ENCODE results near the gene LINC00237.

DNA sequence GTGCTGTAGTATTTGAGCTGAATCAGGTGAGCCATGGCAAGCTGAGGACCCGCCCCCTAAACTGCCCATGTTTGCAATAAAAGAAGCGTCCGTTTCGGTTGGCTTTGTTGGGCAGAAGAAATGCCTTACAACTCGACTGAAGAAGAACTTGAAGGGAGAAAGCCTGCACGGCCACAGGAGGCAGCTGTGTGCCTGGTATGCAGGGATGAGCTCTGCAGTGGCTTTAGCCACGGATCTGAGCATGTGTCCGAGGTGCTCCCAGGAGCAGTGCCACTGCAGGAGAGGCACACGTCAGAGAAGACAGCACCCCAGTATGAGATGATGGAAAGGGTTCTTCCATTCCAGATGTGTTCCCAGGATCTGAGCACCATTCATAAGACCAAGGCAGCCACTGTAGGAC, 43.2 kb upstream of the LINC00237 start:
- TF ChIP-seq, protein P1, sequence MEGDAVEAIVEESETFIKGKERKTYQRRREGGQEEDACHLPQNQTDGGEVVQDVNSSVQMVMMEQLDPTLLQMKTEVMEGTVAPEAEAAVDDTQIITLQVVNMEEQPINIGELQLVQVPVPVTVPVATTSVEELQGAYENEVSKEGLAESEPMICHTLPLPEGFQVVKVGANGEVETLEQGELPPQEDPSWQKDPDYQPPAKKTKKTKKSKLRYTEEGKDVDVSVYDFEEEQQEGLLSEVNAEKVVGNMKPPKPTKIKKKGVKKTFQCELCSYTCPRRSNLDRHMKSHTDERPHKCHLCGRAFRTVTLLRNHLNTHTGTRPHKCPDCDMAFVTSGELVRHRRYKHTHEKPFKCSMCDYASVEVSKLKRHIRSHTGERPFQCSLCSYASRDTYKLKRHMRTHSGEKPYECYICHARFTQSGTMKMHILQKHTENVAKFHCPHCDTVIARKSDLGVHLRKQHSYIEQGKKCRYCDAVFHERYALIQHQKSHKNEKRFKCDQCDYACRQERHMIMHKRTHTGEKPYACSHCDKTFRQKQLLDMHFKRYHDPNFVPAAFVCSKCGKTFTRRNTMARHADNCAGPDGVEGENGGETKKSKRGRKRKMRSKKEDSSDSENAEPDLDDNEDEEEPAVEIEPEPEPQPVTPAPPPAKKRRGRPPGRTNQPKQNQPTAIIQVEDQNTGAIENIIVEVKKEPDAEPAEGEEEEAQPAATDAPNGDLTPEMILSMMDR (IDR thresholded peaks at IDR 0.05): no peak
- no peak for TF ChIP-seq EP300 (IDR thresholded peaks at IDR 0.05)
- TF ChIP-seq POLR2AphosphoS5 (IDR thresholded peaks at IDR 0.05): no peak
- TF ChIP-seq POLR2A (IDR thresholded peaks at IDR 0.05): no peak
